ENCODE results near the gene HLA-DQA1.
"Not testable (repeated sequence)": the region's sequence is repeated elsewhere in the genome, so short reads cannot be mapped to it uniquely, and the experiment has no call there.

Gene HLA-DQA1

DNA sequence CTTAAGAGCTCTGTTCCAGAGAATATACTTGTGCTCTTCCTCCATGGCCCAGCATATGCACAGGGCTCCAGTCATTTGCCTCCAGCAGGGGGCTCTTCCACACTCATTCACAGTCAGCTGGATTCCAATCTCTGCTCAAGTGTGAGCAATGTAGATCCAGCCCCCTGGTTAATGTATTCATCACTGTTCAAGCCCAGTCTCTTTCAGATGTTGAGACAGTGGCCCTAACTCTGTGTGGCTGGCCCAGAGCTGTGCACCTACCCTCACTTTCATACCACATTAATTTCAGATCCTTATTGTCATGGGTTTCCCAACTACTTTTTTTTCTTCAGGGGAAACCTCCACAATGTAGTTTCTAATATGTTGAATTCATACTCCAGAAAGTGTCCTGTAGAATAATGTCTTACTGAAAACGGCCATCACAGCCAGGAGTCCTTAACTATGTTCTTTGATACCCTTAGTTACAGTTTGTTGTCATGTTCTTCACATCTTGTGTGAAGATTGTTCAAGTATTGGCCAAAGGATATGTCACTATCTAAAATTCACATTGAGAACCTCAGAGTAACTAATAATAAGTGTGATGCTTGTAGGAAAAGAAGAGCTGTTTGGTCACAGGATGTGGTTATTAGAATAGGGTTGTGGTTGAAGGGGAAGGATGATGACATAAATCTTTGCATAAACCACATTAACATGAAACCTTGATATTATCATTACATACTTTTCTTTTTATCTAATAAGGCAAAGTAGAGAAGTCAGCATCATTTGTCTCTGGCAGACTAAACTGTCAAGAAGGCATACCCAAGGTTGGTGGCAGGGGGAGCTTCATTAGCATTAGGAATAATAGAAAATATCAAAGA, 14.4 kb upstream of the HLA-DQA1 start:
- peak; percentile 67 for DNase-seq (ENCODE audit: low spot score)

DNA sequence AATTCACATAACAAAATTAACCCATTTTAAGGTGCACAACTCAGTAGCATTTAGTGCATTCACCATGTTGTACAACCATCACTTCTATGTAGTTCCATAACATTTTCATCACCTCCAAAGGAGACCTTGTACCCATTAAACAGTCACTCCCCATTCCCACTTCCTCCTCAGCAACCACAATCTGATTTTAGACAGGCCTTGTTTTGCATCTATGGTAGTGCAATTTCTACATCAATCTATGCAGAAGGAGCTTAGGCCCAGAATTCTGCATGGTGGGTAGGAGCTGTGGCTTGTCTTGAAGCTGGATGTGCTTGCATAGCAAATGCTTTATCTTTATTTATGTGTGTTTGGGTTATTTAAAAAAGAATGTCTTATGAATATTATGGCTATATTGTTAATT, 13.5 kb upstream of the HLA-DQA1 start:
- no peak for DNase-seq (ENCODE audit: low spot score)

GRCh38 chr6:32624565-32624964, 12.6 kb upstream of the HLA-DQA1 start:
- no peak for DNase-seq (ENCODE audit: low spot score)

- no peak for DNase-seq (ENCODE audit: low spot score)
Observed at GRCh38 chr6:32625137-32625536, 12.1 kb upstream of the HLA-DQA1 start.

DNA sequence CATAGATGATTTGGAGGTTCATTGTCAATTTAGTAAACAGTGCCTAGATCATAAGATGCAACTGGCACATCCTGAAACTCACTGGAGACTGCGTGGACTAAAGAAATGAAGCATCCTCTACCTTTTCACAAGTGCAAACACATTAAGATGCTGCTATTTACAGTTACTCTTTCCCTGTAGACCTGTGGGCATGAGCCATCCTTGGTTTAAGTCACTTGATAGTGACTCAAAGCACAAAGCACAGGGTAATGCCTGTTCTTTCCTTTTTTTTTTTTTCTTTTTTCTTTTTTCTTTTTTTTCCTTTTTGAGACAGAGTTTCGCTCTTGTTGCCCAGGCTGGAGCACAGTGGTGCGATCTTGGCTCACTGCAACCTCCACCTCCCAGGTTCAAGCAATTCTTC, 10.0 kb upstream of the HLA-DQA1 start:
- DNase-seq (ENCODE audit: low spot score): no peak

- DNase-seq (ENCODE audit: low spot score): no peak
Observed at GRCh38 chr6:32627831-32628230, 9.4 kb upstream of the HLA-DQA1 start.

GRCh38 chr6:32629793-32630192, 7.4 kb upstream of the HLA-DQA1 start:
- DNase-seq (ENCODE audit: low spot score): not testable (repeated sequence)

DNA sequence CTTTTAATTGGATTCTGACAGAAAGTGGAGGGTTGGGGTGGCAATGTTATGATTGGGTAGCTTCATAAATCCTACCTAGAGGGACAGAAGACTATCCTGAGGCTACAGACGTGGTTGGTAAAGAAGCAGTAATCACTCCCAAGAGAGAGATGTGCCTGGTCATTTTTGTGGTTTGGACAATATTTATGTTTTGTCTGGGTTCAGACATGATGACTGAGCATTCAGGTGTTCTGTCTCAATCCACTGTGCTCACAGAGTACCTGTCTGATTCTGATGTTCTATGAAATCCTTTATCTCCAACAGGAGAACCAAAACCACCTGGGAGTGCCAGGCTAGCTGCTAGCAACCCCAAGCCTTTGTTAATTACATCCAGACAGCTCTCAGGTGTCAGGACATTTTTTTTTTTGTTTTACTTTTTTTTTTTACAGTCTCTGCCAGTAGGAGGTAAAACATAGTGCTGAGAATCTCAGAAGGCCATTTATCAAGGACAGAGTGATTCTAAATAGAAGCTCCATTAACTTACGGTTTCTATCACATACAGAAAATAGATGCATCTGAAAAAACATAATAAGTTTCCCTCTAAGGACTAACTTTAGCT, 1.6 kb upstream of the HLA-DQA1 start:
- DNase-seq (ENCODE audit: low spot score): no peak

DNA sequence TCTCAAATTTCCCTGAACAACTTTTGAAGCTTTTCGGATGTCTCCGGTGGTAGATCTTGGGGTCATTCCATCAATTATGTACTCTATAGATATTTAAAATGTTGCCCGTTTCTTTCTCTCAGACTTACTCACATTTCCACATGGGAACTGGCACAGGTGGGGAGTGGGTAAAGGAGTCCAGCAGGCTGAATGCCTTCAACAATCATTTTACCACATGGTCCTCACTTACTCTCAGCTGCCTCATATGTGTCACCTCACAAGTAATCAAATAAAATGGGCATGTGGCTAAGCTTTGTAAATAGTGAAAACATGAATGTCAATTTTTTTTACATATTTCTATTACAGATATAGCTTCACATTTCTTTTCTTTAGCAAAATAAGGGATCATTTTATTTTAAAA, 677 bp downstream of the HLA-DQA1 start:
- no peak for DNase-seq (ENCODE audit: low spot score)

DNA sequence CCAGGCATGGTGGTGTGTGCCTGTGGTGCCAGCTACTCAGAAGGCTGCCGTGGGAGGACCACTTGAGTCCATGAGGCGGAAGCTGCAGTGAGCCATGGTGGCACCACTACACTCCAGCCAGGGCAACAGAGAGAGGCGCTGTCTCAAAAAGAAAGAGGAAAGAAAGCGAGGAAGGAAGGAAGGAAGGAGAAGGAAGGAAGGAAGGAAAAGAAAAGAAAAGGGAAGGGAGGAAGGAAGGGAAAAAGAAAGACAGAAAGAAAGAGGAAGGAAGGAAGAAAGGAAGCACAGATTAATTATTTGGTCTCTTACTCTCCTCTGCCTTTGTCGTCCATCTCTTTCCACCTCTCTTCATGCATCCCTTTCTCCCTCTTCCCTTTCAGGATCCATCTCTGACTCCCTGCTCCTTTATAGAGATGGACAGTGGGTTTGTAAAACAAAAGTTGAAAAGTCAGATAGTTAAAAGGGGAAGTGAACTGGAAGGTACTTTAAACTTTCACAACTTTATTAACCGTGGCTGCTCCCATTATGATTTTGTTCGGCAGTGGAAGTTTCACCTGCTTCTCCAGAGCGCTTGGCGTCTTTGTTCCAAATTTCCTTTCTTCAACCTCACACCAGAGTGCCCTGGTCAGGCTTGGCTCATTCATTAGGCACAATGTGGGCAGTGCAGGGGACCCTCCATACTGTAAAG, 1.5 kb downstream of the HLA-DQA1 start:
- no peak for DNase-seq (ENCODE audit: low spot score)

GRCh38 chr6:32639440-32640394, 2.5 kb downstream of the HLA-DQA1 start:
- DNase-seq (ENCODE audit: low spot score): no peak

DNA sequence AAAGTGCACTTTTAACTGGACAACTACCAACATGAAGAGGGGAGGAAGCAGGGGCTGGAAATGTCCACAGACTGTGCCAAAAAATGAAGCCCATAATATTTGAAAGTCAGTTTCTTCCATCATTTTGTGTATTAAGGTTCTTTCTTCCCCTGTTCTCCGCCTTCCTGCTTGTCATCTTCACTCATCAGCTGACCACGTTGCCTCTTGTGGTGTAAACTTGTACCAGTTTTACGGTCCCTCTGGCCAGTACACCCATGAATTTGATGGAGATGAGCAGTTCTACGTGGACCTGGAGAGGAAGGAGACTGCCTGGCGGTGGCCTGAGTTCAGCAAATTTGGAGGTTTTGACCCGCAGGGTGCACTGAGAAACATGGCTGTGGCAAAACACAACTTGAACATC, 3.9 kb downstream of the HLA-DQA1 start:
- no peak for DNase-seq (ENCODE audit: low spot score)

DNA sequence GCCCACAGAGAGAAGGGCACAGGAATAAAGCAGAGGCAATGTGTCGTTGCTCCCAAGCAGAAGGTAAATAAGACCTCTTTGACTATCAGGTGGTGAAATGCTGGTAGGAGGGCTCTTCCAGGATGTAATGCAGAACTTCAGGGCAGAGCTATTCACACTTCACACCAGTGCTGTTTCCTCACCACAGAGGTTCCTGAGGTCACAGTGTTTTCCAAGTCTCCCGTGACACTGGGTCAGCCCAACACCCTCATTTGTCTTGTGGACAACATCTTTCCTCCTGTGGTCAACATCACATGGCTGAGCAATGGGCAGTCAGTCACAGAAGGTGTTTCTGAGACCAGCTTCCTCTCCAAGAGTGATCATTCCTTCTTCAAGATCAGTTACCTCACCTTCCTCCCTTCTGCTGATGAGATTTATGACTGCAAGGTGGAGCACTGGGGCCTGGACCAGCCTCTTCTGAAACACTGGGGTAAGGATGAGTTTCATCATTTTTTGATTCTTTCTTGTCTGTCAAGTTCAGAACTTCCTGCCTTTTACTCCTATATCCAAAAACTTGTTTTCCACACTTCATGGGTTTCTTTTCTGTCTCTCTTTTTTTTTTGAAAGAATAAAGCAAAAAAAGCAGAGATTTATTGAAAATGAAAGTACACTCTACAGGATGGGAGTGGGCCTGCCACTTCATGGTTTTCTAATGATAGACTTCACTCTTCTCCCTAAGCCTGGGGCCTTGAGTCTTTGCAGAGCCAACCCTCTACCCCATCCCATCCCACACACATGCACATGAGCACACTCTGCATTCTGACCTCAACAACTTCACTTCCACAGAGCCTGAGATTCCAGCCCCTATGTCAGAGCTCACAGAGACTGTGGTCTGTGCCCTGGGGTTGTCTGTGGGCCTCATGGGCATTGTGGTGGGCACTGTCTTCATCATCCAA, 4.8 kb downstream of the HLA-DQA1 start:
- DNase-seq (ENCODE audit: low spot score): not testable (repeated sequence)

DNA sequence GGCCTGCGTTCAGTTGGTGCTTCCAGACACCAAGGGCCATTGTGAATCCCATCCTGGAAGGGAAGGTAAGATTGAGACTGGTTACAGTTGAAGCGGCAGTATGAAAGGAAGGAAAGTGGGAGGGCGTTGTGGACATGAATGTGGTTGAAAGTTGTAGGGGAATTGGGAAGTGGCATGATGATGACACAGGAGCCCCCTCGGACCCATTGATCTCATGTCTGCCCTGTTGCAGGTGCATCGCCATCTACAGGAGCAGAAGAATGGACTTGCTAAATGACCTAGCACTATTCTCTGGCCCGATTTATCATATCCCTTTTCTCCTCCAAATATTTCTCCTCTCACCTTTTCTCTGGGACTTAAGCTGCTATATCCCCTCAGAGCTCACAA, 5.5 kb downstream of the HLA-DQA1 start:
- no peak for DNase-seq (ENCODE audit: low spot score)

- no peak for DNase-seq (ENCODE audit: low spot score)
Observed at GRCh38 chr6:32643904-32644303, 6.7 kb downstream of the HLA-DQA1 start.

DNA sequence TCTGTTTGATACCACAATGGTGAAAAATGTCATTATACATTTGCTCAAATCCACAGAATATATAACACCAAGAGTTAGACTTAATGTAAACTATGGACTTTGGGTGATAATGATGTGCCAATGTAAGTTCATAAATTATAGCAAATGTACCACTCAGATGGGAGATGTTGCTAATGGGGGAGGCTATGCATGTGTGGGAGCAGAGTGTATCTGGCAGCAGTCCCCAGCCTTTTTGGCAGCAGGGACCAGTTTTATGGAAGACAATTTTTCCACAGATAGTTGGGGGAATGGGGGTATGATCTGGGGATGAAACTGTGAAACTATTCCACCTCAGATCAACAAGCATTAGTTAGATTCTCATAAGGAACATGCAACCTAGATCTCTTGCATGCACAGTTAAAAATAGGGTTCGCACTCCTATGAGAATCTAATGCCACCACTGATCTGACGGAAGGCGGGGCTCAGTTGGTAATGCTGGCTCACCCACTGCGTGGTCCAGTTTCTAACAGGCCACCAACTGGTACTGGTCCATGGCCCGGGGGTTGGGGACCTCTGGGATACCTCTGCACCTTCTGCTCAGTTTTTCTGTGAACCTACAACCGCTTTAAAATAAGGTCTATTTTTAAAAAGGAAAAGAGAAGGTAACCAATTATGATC, 8.0 kb downstream of the HLA-DQA1 start:
- no peak for DNase-seq (ENCODE audit: low spot score)

- DNase-seq (ENCODE audit: low spot score): no peak
Observed at GRCh38 chr6:32655203-32655710, 18.1 kb downstream of the HLA-DQA1 start.

GRCh38 chr6:32657329-32657728, 20.1 kb downstream of the HLA-DQA1 start:
- DNase-seq (ENCODE audit: low spot score): not testable (repeated sequence)

- DNase-seq (ENCODE audit: low spot score): not testable (repeated sequence)
Observed at GRCh38 chr6:32657819-32658218, 20.6 kb downstream of the HLA-DQA1 start.

- no peak for DNase-seq (ENCODE audit: low spot score)
Observed at GRCh38 chr6:32658268-32658897, 21.2 kb downstream of the HLA-DQA1 start.

Measured in ecto neural progenitor cell (in vitro differentiated cells).